Measurements from ENCODE around the gene BPHL.
"Not testable (repeated sequence)": the region's sequence is repeated elsewhere in the genome, so short reads cannot be mapped to it uniquely, and the experiment has no call there.

Gene BPHL

DNA sequence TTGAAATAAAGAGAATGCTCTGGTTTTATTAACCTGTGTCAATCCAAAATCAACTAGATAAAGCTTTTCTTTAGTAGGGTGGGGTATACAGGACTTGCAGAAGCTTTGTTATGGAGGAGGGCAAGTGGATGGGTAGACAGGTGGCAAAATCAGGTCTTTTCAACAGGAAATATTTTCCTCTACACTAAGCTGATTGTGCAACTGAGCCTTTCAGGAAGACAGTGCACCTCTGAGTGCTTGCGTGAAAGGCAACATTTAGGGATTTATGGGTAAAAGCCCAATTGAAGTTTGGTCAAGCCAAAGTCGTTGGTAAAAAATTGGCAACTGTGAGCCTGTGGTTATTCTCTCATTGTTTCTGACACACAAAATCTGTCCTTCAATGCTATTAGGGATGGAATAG is 62.6 kb downstream of the BPHL start:
- TF ChIP-seq, protein P1, sequence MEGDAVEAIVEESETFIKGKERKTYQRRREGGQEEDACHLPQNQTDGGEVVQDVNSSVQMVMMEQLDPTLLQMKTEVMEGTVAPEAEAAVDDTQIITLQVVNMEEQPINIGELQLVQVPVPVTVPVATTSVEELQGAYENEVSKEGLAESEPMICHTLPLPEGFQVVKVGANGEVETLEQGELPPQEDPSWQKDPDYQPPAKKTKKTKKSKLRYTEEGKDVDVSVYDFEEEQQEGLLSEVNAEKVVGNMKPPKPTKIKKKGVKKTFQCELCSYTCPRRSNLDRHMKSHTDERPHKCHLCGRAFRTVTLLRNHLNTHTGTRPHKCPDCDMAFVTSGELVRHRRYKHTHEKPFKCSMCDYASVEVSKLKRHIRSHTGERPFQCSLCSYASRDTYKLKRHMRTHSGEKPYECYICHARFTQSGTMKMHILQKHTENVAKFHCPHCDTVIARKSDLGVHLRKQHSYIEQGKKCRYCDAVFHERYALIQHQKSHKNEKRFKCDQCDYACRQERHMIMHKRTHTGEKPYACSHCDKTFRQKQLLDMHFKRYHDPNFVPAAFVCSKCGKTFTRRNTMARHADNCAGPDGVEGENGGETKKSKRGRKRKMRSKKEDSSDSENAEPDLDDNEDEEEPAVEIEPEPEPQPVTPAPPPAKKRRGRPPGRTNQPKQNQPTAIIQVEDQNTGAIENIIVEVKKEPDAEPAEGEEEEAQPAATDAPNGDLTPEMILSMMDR (IDR thresholded peaks at IDR 0.05; ENCODE audit: low read length, missing control alignments) = no peak
- DNase-seq (ENCODE audit: low read depth) = no peak
- no peak overlapping the region for H3K4me3 ChIP-seq (replicated peaks; ENCODE audit: low read depth, low read length)

DNA sequence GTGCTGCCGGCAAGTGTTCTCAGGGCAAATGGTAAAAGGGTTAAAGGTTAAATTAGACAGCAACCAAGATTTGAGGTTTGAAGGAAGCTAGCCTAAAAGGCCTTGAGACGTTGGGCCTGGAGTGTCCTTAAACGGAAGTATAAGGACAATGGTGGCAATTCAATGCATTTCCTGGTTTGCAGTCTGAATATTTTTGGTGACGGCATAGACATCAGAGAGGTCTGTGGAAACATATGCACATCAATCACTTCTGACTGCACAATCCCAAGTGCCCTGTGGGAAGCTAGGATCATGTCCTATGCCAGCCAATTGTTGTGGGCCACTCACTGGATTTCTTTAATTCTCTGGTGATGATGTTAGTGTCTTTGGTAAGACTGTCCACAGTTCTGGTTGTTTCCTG is 64.6 kb downstream of the BPHL start:
- TF ChIP-seq, protein P1 (IDR thresholded peaks at IDR 0.05; ENCODE audit: low read length, missing control alignments) = no peak

DNA sequence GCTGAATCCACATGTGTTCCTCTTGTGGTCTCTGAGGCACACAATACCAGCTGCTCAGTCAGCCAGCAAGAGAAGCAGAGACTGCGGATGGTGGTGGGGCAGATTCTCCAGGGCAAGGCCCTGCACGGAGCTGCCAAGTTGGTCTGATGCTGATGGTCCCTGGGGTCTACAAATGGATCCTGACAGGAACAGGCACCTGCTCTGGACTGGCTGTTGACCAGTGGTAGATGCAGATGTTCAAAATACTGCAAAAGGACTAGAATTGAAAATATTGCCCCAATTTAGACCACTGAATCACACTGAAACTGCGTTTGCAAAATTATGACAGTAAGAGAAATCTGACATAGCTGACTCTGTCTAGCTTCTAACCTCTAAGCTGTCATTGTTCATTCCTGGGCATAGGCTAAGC is 68.5 kb downstream of the BPHL start:
- no peak overlapping the region for H3K4me3 ChIP-seq (replicated peaks; ENCODE audit: low read depth, low read length)
- DNase-seq (ENCODE audit: low read depth) = no peak
- TF ChIP-seq, protein P1 (IDR thresholded peaks at IDR 0.05; ENCODE audit: low read length, missing control alignments) = no peak

More for the DNA sequence above, 64.6 kb downstream of the BPHL start:
- no peak for DNase-seq (ENCODE audit: low read depth)
- H3K4me3 ChIP-seq (replicated peaks; ENCODE audit: low read depth, low read length) = no peak overlapping the region

DNA sequence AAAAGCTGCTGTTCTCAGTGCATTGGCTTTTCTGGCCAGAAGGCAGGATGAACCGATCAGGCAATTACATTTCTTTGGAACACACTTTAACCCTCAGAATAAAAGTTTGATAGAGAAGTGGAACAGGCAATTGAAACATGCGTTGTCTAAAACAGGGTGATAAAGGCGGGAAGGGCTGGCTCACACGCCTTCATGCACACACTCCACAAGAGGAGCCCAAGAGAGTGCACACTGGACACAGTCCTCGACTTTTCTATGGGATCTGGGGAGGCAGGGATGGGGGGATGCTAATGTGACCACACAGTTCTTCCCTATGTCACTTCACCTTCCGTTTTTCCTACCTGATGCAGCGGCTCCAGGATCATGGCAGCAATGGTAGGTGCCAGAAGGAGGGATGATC is 69.8 kb downstream of the BPHL start:
- no peak for DNase-seq (ENCODE audit: low read depth)
- TF ChIP-seq, protein P1 (IDR thresholded peaks at IDR 0.05; ENCODE audit: low read length, missing control alignments) = no peak
- no peak overlapping the region for H3K4me3 ChIP-seq (replicated peaks; ENCODE audit: low read depth, low read length)

DNA sequence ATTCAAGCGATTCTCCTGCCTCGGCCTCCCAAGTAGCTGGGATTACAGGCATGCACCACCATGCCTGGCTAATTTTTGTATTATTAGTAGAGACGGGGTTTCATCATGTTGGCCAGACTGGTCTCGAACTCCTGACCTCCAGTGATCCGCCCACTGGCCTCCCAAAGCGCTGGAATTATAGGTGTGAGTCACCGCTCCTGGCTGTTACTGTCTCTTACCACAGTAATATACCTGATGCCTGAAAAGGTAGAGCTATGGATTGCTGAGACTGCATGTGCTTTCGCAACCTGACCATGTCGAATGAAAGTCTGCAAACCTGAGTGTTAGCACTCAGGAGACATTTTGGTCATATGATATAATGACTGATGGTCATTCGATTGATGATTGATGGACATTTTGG is 70.7 kb downstream of the BPHL start:
- not testable (repeated sequence) for DNase-seq (ENCODE audit: low read depth); H3K4me3 ChIP-seq (replicated peaks; ENCODE audit: low read depth, low read length)

DNA sequence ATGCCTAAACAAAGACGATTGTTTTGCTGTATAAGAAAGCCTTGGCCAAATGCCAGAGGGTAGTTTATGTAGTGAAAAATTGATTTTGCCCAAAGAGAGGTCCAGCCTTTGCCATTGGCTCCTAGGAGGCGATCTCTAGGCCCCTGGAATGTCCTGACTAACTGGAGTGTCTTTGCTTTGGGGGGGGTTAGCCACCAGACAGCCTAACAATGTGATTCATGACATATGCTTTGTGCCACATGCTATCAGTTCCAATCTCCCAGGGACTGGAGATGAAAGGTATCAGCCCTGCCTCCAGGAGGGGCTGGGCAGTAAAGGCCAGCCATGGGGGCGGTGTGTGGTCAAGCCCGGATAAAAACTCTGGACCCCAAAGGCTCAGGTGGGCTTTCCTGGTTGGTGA is 71.5 kb downstream of the BPHL start:
- TF ChIP-seq, protein P1 (IDR thresholded peaks at IDR 0.05; ENCODE audit: low read length, missing control alignments) = no peak
- no peak overlapping the region for H3K4me3 ChIP-seq (replicated peaks; ENCODE audit: low read depth, low read length)

DNA sequence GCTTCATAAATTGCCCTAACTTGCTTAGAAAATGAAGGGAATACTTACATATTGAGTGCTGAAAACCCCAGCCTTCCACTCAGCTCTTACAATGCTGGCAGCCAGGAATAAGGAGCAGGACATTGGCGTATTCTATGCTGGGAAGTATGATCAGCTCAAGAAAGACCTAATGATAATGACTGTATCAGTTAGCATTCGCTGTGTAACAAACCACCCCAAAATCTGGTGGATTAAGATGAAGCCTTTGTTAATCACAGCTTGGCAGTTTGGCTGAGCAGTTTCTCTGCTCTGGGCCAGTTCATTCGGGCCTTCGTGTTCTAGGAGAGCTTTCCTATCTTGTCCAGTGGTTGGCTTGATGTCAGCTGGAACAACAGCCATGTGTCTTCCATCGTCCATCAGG is 72.3 kb downstream of the BPHL start:
- TF ChIP-seq, protein P1 (IDR thresholded peaks at IDR 0.05; ENCODE audit: low read length, missing control alignments) = no peak
- DNase-seq (ENCODE audit: low read depth) = no peak
- H3K4me3 ChIP-seq (replicated peaks; ENCODE audit: low read depth, low read length) = no peak overlapping the region

More for the DNA sequence above, 71.5 kb downstream of the BPHL start:
- no peak for DNase-seq (ENCODE audit: low read depth)

Measured in fibroblast of pulmonary artery (primary cell).